Neural cell (in vitro differentiated cells): ENCODE results near the gene AGRN.

Experiments
- EP300 ChIP-seq: fragments of 450-650 bp; conservative IDR thresholded peaks from 2 replicates; pipeline ENCODE4 v1.6.1; 2014; ENCODE audit warnings: antibody characterized with exemption, mild to moderate bottlenecking, moderate library complexity; ENCODE audit not compliant: poor library complexity, severe bottlenecking
- EZH2 ChIP-seq: fragments of 200-600, 300-800 bp; shearing (Covaris generic), sonication (generic); IDR thresholded peaks from 2 replicates; pipeline ENCODE4 v1.6.1; 2014; ENCODE audit warnings: antibody characterized with exemption, low read length, borderline replicate concordance, mild to moderate bottlenecking; ENCODE audit not compliant: insufficient read depth, poor library complexity, severe bottlenecking
- POLR2AphosphoS5 ChIP-seq: IDR thresholded peaks from 2 replicates; pipeline ENCODE4 v1.6.1; 2012
- SMC3 ChIP-seq: fragments of 450-650 bp; conservative IDR thresholded peaks from 2 replicates; pipeline ENCODE4 v1.6.1; 2014; ENCODE audit warnings: antibody characterized with exemption, mild to moderate bottlenecking, moderate library complexity; ENCODE audit not compliant: poor library complexity
- TF ChIP-seq, protein P1 (sequence below): fragments of 450-650 bp; IDR thresholded peaks from 2 replicates; pipeline ENCODE4 v1.5.1; 2014; ENCODE audit warnings: antibody characterized with exemption, mild to moderate bottlenecking, moderate library complexity; ENCODE audit not compliant: poor library complexity, severe bottlenecking
- TF ChIP-seq, protein P2 (sequence below): IDR thresholded peaks from 2 replicates; pipeline ENCODE4 v1.6.1; 2012; ENCODE audit warnings: borderline replicate concordance

DNA sequence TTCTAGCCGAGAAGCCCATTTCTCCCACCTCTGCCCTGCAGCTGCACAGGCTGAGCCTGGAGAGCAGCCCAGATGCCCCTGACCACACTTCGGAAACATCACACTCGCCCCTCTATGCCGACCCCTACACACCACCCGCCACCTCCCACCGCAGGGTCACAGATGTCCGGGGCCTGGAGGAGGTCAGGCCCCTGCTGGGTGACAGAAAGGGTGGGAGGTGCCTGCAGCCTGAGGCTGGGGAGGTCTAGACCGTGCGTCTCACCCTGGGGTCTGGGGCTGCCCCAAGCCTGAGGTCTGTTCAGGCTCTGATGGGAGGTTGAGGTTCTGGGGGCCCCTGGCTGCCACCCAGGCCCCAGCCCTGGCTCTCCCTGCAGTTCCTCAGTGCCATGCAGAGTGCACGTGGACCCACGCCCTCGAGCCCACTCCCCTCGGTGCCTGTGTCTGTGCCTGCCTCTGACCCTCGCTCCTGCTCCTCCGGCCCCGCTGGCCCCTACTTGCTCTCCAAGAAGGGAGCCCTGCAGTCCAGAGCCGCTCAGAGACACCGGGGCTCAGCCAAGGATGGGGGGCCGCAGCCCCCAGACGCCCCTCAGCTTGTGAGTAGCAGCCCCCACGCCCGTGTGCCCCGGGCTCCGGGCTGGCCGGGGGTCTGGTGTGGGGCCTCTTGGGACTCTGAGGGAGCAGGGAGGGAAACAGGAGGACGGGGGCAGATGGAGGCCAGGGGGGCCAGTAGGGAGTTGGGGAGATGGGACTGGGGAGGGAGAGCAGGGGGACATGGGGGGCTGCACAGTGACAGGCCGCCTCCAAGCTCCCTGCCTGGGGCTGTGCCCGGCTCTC is 46.2 kb upstream of the AGRN start:
- TF ChIP-seq, protein P1, sequence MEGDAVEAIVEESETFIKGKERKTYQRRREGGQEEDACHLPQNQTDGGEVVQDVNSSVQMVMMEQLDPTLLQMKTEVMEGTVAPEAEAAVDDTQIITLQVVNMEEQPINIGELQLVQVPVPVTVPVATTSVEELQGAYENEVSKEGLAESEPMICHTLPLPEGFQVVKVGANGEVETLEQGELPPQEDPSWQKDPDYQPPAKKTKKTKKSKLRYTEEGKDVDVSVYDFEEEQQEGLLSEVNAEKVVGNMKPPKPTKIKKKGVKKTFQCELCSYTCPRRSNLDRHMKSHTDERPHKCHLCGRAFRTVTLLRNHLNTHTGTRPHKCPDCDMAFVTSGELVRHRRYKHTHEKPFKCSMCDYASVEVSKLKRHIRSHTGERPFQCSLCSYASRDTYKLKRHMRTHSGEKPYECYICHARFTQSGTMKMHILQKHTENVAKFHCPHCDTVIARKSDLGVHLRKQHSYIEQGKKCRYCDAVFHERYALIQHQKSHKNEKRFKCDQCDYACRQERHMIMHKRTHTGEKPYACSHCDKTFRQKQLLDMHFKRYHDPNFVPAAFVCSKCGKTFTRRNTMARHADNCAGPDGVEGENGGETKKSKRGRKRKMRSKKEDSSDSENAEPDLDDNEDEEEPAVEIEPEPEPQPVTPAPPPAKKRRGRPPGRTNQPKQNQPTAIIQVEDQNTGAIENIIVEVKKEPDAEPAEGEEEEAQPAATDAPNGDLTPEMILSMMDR = no peak
- no peak for TF ChIP-seq POLR2AphosphoS5
- no peak for TF ChIP-seq EZH2
- TF ChIP-seq, protein P2, sequence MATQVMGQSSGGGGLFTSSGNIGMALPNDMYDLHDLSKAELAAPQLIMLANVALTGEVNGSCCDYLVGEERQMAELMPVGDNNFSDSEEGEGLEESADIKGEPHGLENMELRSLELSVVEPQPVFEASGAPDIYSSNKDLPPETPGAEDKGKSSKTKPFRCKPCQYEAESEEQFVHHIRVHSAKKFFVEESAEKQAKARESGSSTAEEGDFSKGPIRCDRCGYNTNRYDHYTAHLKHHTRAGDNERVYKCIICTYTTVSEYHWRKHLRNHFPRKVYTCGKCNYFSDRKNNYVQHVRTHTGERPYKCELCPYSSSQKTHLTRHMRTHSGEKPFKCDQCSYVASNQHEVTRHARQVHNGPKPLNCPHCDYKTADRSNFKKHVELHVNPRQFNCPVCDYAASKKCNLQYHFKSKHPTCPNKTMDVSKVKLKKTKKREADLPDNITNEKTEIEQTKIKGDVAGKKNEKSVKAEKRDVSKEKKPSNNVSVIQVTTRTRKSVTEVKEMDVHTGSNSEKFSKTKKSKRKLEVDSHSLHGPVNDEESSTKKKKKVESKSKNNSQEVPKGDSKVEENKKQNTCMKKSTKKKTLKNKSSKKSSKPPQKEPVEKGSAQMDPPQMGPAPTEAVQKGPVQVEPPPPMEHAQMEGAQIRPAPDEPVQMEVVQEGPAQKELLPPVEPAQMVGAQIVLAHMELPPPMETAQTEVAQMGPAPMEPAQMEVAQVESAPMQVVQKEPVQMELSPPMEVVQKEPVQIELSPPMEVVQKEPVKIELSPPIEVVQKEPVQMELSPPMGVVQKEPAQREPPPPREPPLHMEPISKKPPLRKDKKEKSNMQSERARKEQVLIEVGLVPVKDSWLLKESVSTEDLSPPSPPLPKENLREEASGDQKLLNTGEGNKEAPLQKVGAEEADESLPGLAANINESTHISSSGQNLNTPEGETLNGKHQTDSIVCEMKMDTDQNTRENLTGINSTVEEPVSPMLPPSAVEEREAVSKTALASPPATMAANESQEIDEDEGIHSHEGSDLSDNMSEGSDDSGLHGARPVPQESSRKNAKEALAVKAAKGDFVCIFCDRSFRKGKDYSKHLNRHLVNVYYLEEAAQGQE = no peak
- TF ChIP-seq EP300 = no peak
- no peak for TF ChIP-seq SMC3
